ENCODE data around the gene TTBK2. TPM values are rescaled to one million over a fixed set of nuclear protein-coding genes. Genes with fewer than 3 reads are reported as not detected.

TTBK2 gene
- total and polyA plus RNA-seq, 2 donors (not counting 3 experiments of a cell fraction or from before 2014, with no cell fraction given): 4.4 to 17.1 TPM

- Histone ChIP-seq H2AFZ (ENCODE audit: low read depth, low read length) (no peak overlapping the region), H3K27me3 (ENCODE audit: control insufficient read depth in 2 of 2, insufficient read depth in 2 of 2, low read length in 2 of 2) (no peaks in the 10 kb centered on the region), H3K27ac (ENCODE audit: insufficient read depth, low read depth, low read length) (no peak overlapping the region), H3K4me2 (ENCODE audit: insufficient read depth, low read length) (no peak overlapping the region), H3K9ac (replicated peaks; ENCODE audit: extremely low read depth, insufficient read depth, low read length) (no peak overlapping the region), H3K4me3 (replicated peaks in 1 of 3; ENCODE audit: insufficient read depth in 1 of 3, low read depth in 1 of 3, low read length in 3 of 3) (no peak overlapping the region), H4K20me1 (replicated peaks; ENCODE audit: control insufficient read depth, extremely low read depth, insufficient read depth, low read length) (no peaks in the 10 kb centered on the region), H3K79me2 (ENCODE audit: control insufficient read depth, insufficient read depth, low read length) (peaks cover 9% of the 10 kb centered on the region), H3K9me1 (replicated peaks; ENCODE audit: control insufficient read depth, extremely low read depth, insufficient read depth, low read length) (no peaks in the 10 kb centered on the region), H3K9me3 (replicated peaks; ENCODE audit: control insufficient read depth, insufficient read depth, low read length) (no peaks in the 10 kb centered on the region), H3K4me1 (ENCODE audit: control insufficient read depth, extremely low read depth, insufficient read depth, low read length) (peaks cover 7% of the 10 kb centered on the region), H3K36me3 (ENCODE audit: control insufficient read depth in 2 of 2, extremely low read depth in 1 of 2, insufficient read depth in 2 of 2, low read length in 2 of 2) (peaks cover 13 to 58% of the 10 kb centered on the region in 2 experiments)
- ChIA-PET POLR2A (no interaction called here), CTCF (interaction anchor here (2.4 to 5.5 kb wide), 2 partner anchors 10 to 194 kb away, joined by 8 to 30 read pairs; no protein-coding TSS in a partner anchor)
- DNase-seq (ENCODE audit: low read depth, low spot score): no peak
- intact Hi-C loops (cut with micrococcal nuclease): no loop called here
- TF ChIP-seq CTCF (IDR thresholded peaks at IDR 0.05; ENCODE audit: extremely low read depth in 1 of 2, insufficient read depth in 1 of 2, low read depth in 1 of 2, low read length in 2 of 2): no peak
- dilution Hi-C loops (cut with MboI; ENCODE audit: extremely low pct_ligation_motif_present, low sequenced_read_pairs): no loop called here
- no TSS peak for BruUV-seq (replicated peaks)
- no peak for FAIRE-seq
These were observed 188.3 kb downstream of the TTBK2 start for GRCh38 chr15:42732095-42732827.

DNA sequence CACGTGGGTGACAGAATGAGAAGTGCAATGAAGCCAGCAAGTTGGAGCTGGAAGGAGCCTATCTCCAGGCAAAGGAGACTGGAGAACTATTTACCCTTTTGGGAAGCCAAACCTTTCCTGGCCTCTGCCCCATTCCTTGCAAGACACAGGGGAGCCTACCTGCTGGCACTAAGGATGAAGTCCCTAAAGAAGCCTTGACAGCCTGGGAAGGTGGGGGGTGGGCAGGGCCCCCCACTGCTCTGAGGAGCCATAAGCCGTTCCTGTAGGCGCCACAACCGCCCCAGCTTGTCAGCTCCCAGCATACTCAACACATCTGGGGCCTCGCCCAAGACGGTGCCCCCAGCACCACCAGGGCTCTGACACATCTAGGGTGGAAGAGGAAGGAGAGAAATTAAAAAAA is 189.1 kb downstream of the TTBK2 start:
- Histone ChIP-seq H3K79me2 (ENCODE audit: control insufficient read depth, insufficient read depth, low read length) (peaks cover 9% of the 10 kb centered on the region), H4K20me1 (replicated peaks; ENCODE audit: control insufficient read depth, extremely low read depth, insufficient read depth, low read length) (no peaks in the 10 kb centered on the region), H3K9me1 (replicated peaks; ENCODE audit: control insufficient read depth, extremely low read depth, insufficient read depth, low read length) (no peaks in the 10 kb centered on the region), H3K4me1 (ENCODE audit: control insufficient read depth, extremely low read depth, insufficient read depth, low read length) (peaks cover 6% of the 10 kb centered on the region), H3K36me3 (ENCODE audit: control insufficient read depth in 2 of 2, extremely low read depth in 1 of 2, insufficient read depth in 2 of 2, low read length in 2 of 2) (peaks cover 13 to 60% of the 10 kb centered on the region in 2 experiments), H2AFZ (ENCODE audit: low read depth, low read length) (no peak overlapping the region), H3K4me2 (ENCODE audit: insufficient read depth, low read length) (no peak overlapping the region), H3K9me3 (replicated peaks; ENCODE audit: control insufficient read depth, insufficient read depth, low read length) (no peaks in the 10 kb centered on the region), H3K27ac (ENCODE audit: insufficient read depth, low read depth, low read length) (no peak overlapping the region), H3K4me3 (replicated peaks in 1 of 3; ENCODE audit: insufficient read depth in 1 of 3, low read depth in 1 of 3, low read length in 3 of 3) (no peak overlapping the region), H3K27me3 (ENCODE audit: control insufficient read depth in 2 of 2, insufficient read depth in 2 of 2, low read length in 2 of 2) (no peaks in the 10 kb centered on the region), H3K9ac (replicated peaks; ENCODE audit: extremely low read depth, insufficient read depth, low read length) (no peak overlapping the region)
- DNase-seq (ENCODE audit: low read depth, low spot score): no peak
- intact Hi-C loops (cut with micrococcal nuclease): no loop called here
- dilution Hi-C loops (cut with MboI; ENCODE audit: extremely low pct_ligation_motif_present, low sequenced_read_pairs): no loop called here
- TF ChIP-seq POLR2A (IDR thresholded peaks at IDR 0.05; ENCODE audit: low read depth, low read length) (no peak), POLR2AphosphoS5 (IDR thresholded peaks at IDR 0.05; ENCODE audit: insufficient read depth, low read depth, low read length) (no peak), CTCF (IDR thresholded peaks at IDR 0.05; ENCODE audit: extremely low read depth in 1 of 2, insufficient read depth in 1 of 2, low read depth in 1 of 2, low read length in 2 of 2) (no peak)
- ChIA-PET CTCF (interaction anchor here (1.0 to 5.5 kb wide), 2 partner anchors 8 to 195 kb away, joined by 4 to 30 read pairs; no protein-coding TSS in a partner anchor), POLR2A (no interaction called here)
- FAIRE-seq: no peak
- BruUV-seq (replicated peaks): no TSS peak
